HG02571 (cell line): ENCODE data around the gene ABCC3.
"Not testable (repeated sequence)": the region's sequence is repeated elsewhere in the genome, so short reads cannot be mapped to it uniquely, and the experiment has no call there.

ENCODE experiments used
- ATAC-seq: cut with Tn5 transposase; IDR thresholded peaks from one replicate; pipeline ENCODE4 v1.9.1; 2021; ENCODE audit warnings: mild to moderate bottlenecking, moderate library complexity; ENCODE audit not compliant: unreplicated experiment

ABCC3 gene

DNA sequence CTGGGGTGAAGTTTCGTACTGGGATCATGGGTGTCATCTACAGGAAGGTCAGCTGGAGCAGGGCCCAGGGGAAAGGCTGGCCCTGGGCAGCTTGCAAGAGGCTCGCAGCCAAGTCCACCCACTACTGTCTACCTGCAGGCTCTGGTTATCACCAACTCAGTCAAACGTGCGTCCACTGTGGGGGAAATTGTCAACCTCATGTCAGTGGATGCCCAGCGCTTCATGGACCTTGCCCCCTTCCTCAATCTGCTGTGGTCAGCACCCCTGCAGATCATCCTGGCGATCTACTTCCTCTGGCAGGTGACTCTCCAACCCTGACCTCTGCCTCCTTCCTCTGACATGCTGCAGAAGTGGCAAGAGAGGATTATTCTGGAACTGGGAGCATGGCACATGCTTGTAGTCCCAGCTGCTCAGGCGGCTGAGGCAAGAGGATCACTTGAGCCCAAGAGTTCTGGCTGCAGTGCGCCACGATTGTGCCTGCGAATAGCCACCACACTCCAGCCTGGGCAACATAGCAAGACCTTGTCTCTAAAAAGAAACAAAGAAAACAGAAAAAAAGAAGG, 29.2 kb downstream of the ABCC3 start:
- ATAC-seq = no peak

- ATAC-seq = no peak
Measured at GRCh38 chr17:50664788-50665458, 30.2 kb downstream of the ABCC3 start.

- no peak for ATAC-seq
Measured at GRCh38 chr17:50665838-50666237, 31.2 kb downstream of the ABCC3 start.

DNA sequence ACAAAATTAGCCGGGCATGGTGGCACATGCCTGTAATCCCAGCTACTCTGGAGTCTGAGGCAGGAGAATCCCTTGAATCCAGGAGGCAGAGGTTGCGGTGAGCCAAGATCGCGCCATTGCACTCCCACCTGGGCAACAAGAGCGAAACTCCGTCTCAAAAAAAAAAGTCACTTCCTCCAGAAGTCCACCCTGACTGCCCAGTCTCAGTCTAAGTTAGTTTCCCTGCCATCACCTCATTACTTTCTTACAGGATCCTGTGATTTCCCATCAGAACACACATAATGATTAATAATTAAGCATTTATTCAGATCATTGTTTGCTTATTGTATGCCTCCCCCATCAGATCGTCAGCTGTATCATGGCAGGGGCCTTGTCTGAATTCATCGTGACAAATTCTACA, 31.6 kb downstream of the ABCC3 start:
- ATAC-seq = no peak

DNA sequence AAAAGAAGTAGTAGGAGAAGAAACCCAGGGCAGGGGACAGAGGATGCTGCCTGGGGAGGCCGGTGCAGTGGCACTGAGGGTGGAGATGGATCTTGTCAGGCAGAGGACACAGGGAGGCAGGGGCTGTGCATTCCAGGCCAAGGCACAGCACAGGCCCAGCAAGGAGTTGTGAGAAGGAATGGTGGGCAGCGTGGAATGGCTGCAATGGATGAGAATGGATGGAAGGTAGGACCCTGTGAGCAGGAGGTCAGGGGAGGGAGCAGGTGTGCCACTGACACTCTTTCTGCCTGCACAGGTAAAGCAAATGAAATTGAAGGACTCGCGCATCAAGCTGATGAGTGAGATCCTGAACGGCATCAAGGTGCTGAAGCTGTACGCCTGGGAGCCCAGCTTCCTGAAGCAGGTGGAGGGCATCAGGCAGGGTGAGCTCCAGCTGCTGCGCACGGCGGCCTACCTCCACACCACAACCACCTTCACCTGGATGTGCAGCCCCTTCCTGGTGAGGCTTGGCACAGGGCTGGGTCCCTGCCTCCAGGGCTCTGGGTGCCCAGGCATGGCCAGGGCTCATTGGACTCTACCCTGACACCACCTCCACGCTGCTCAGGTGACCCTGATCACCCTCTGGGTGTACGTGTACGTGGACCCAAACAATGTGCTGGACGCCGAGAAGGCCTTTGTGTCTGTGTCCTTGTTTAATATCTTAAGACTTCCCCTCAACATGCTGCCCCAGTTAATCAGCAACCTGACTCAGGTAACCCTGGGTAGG, 32.8 kb downstream of the ABCC3 start:
- ATAC-seq = no peak

DNA sequence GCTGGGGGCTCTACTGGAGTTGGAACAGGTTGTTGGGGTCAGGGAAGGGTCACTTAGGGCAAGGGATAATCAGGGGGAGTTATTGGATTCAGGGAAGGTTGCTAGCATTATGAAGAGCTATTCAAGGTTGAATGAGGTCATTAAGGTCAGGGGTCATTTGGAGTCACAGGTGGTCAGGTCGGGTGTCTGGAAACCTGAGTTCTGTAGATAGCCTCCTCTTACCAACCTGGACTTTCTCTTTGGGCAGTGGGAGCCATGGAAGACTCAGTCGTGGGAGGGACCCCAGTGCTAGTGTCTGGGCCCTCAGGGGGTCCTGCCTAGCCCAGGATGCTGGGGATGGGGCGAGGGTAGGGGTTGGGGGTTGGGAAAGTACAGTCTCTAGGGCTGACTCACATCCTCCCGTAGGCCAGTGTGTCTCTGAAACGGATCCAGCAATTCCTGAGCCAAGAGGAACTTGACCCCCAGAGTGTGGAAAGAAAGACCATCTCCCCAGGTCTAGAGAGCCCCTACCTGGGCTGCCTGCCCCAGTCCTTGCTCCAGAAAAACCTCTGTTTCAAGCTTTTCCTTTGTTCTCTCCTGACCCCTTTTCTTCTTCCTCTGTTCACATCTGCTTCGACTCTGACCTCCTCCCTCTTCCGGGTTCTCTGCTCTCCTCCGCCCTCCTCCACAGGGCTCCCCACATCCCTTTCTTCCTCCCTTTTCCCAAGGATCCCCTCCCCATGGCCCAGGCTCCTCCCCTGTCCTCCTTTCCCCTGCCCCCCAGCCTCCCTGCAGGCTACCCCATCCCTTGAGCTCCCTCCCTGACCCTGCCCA, 33.5 kb downstream of the ABCC3 start:
- ATAC-seq = no peak

DNA sequence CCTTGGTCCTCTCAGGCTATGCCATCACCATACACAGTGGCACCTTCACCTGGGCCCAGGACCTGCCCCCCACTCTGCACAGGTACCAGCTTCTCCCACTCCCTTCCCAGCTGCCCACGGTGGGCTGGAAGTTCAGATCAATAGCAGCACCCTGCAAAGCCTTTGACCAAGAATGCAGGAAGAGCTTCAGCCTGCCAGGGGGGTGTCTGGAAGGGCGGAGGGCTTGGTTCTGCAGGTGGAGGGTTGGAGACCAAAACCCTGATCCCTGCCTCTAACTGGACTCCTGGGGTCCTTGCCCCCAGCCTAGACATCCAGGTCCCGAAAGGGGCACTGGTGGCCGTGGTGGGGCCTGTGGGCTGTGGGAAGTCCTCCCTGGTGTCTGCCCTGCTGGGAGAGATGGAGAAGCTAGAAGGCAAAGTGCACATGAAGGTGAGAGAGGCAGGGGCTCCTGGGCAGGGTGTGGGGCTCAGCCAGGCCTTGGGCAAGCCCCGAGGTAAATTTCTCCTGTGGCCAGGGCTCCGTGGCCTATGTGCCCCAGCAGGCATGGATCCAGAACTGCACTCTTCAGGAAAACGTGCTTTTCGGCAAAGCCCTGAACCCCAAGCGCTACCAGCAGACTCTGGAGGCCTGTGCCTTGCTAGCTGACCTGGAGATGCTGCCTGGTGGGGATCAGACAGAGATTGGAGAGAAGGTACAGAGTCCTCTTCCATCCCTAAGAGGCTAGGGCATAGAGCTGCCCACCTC, 34.3 kb downstream of the ABCC3 start:
- ATAC-seq = no peak

DNA sequence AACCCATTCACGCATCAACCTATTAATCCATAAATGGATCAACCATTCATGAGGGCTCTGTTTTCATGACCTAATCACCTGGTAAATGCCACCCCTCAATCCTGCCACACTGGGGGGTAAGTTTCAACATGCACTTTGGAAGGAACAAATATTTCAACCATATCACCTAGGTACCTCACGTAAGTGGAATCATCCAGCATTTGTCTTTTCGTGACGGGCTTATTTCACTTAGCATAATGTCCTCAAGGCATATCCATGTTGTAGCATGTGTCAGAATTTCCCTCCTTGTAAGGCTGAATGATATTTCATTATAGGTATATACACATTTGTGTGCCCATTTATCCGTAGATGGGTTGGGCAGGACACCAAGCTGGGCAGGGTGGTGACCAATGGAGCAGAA, 37.4 kb downstream of the ABCC3 start:
- ATAC-seq = no peak

GRCh38 chr17:50672831-50673551, 38.3 kb downstream of the ABCC3 start:
- ATAC-seq = no peak

- no peak for ATAC-seq
Measured at GRCh38 chr17:50675190-50675589, 40.5 kb downstream of the ABCC3 start.

- ATAC-seq = no peak
Measured at GRCh38 chr17:50675627-50676026, 40.9 kb downstream of the ABCC3 start.

DNA sequence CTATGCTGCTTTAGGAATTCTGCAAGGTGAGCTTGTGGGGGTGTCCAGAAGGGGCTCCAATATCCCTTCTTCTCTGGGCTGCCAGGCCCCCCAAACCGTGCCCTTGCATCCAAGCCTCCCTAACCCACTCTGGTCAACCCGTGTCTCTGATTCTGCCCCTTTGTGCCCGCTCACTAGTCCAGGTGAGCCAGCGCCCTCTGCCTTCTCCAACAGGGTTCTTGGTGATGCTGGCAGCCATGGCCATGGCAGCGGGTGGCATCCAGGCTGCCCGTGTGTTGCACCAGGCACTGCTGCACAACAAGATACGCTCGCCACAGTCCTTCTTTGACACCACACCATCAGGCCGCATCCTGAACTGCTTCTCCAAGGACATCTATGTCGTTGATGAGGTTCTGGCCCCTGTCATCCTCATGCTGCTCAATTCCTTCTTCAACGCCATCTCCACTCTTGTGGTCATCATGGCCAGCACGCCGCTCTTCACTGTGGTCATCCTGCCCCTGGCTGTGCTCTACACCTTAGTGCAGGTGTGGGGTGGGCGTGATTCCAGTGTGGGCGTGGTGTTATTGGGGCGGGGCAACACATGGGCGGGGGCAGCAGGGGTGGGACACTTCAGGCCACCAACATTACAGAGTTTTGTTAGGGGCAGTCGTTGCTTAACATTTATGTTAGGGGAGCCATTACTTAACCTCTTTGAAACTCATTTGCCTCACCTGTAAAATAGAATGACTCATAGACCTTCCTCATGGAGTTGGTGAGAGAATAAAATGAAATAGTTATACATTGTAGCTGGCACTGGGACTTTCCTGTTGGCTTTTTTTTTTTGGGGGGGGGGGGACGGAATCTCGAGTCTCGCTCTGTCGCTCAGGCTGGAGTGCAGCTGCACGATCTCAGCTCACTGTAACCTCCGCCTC, 41.6 kb downstream of the ABCC3 start:
- no peak for ATAC-seq

- no peak for ATAC-seq
Measured at GRCh38 chr17:50677851-50678375, 43.2 kb downstream of the ABCC3 start.

DNA sequence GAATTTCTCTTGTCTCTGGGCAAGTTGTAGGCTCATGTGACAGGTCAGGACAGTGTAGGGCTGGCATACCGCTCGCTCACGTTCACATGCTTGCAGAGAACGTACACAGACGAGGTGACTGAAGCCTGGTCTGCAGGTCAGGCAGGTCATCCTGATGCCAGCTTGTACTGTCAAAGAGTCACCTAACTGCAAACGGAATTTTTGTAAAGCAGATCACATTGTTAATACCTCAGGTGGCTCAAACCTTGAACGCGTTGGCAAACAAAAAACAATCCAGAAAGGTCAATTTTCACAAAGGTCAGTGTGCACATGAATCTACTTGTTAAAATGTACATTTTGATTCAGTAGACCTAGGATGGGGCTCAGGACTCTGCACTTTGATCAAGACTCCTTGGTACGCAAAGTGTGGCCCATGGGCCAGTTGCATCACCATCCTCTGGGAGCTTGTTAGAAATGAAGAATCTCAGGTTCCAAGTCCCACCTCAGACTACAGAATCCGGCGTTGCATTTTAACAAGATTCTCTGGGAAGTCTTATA, 44.4 kb downstream of the ABCC3 start:
- ATAC-seq = no peak

- ATAC-seq = no peak
Measured at GRCh38 chr17:50680126-50680525, 45.4 kb downstream of the ABCC3 start.

DNA sequence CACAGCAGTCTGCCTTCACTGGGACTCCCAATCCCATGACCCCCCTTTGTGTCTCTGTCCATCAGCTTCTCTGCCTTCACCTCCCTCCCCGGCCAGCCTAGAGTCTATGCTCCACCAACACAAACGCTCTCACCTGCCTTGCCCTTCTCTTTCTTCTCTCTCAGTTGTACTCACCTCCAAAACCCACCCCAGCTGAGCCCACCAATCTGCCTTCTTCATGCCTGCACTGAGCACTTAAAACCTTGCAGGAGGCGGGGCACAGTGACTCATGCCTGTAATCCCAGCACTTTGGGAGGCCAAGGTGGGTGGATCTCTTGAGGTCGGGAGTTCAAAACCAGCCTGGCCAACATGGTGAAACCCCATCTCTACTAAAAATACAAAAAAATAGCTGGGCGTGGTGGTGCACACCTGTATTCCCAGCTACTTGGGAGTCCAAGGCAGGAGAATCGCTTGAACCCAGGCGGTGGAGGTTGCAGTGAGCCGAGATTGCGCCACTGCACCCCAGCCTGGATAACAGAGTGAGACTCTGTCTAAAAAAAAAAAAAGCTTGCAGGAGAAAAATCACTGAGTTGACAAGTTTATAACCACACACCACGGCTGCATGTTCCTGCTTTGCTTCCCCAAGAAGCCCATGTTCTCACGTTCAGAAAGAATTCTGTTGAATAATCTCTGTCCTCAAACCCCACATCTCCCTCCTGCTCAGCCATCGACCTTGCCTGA, 46.0 kb downstream of the ABCC3 start:
- ATAC-seq = not testable (repeated sequence)

- ATAC-seq = no peak
Measured at GRCh38 chr17:50681263-50682200, 46.9 kb downstream of the ABCC3 start.
